Measurements from ENCODE around the gene NPVF. TPM values are rescaled to one million over a fixed set of nuclear protein-coding genes. Genes with fewer than 3 reads are reported as not detected.

The NPVF gene
- total RNA-seq, 1 experiment from 2014 or later, result not detected

- H3K4me3 ChIP-seq (ENCODE audit: low read depth in 2 of 2, low read length in 2 of 2), result peak overlapping the region; percentile 49 to 57
- peaks cover 6% of the 10 kb centered on the region for H3K4me1 ChIP-seq (ENCODE audit: control insufficient read depth, insufficient read depth, low read length)
- DNase-seq (ENCODE audit: low read depth, low spot score), result no peak
- intact Hi-C loops (cut with micrococcal nuclease; ENCODE audit: unreplicated experiment), result no loop called here
- in situ Hi-C loops (cut with HindIII; ENCODE audit: low pct_unique_long_range_greater_than_20kb, low sequenced_read_pairs), result no loop called here
- ChIA-PET CTCF (interaction anchor here (0.6 to 1.0 kb wide), 8 partner anchors 8 to 602 kb away, joined by 3 to 4 read pairs (median 3); no protein-coding TSS in a partner anchor), POLR2A (interaction anchor here (0.6 to 0.7 kb wide), 3 partner anchors 40 to 150 kb away, joined by 3 to 5 read pairs (median 4); no protein-coding TSS in a partner anchor)
- BruUV-seq (replicated peaks), result no TSS peak
- no peaks in the 10 kb centered on the region for H3K36me3 ChIP-seq (ENCODE audit: control insufficient read depth, insufficient read depth, low read length)
- no peak for TF ChIP-seq REST (IDR thresholded peaks at IDR 0.05; ENCODE audit: insufficient read depth in 1 of 2, low read depth in 2 of 2, low read length in 1 of 2)
- no peak for TF ChIP-seq POLR2AphosphoS5 (IDR thresholded peaks at IDR 0.05; ENCODE audit: low read depth, low read length)
- peak; percentile 72 for TF ChIP-seq CTCF (IDR thresholded peaks at IDR 0.05)
- TF ChIP-seq SIN3A (IDR thresholded peaks at IDR 0.05; ENCODE audit: borderline replicate concordance, insufficient read depth, low read depth, low read length), result 0 out of 2 replicates have a peak, but pooled peaks have one; percentile 15
- no peak for TF ChIP-seq TCF7L2 (IDR thresholded peaks at IDR 0.05; ENCODE audit: low read depth, low read length)
- ATAC-seq, result peak; percentile 55
- H3K27me3 ChIP-seq (ENCODE audit: control insufficient read depth, insufficient read depth, low read length), result 0 out of 2 replicates have a peak, but pooled peaks cover 4% of the 10 kb centered on the region
- H3K9me3 ChIP-seq (ENCODE audit: control insufficient read depth, insufficient read depth, low read depth, low read length), result no peaks in the 10 kb centered on the region
- H3K27ac ChIP-seq (ENCODE audit: low read length), result 0 out of 2 replicates have a peak overlapping the region, but pooled peaks have one; percentile 31
Observed at GRCh38 chr7:25180592-25180923, 47.7 kb downstream of the NPVF start.

GRCh38 chr7:25179771-25180591 is 48.3 kb downstream of the NPVF start:
- TF ChIP-seq CTCF (IDR thresholded peaks at IDR 0.05) (peak; percentile 99), POLR2AphosphoS5 (IDR thresholded peaks at IDR 0.05; ENCODE audit: low read depth, low read length) (no peak), TCF7L2 (IDR thresholded peaks at IDR 0.05; ENCODE audit: low read depth, low read length) (no peak), REST (IDR thresholded peaks at IDR 0.05; ENCODE audit: insufficient read depth in 1 of 2, low read depth in 2 of 2, low read length in 1 of 2) (0 out of 4 replicates have a peak, but pooled peaks of 1 of the 2 experiments have one; percentile 18), SIN3A (IDR thresholded peaks at IDR 0.05; ENCODE audit: borderline replicate concordance, insufficient read depth, low read depth, low read length) (0 out of 2 replicates have a peak, but pooled peaks have one; percentile 1)
- Histone ChIP-seq H3K27ac (ENCODE audit: low read length) (peak overlapping the region; percentile 45; the same call in 1 of the 2 replicates), H3K27me3 (ENCODE audit: control insufficient read depth, insufficient read depth, low read length) (0 out of 2 replicates have a peak, but pooled peaks cover 4% of the 10 kb centered on the region), H3K36me3 (ENCODE audit: control insufficient read depth, insufficient read depth, low read length) (no peaks in the 10 kb centered on the region), H3K9me3 (ENCODE audit: control insufficient read depth, insufficient read depth, low read depth, low read length) (no peaks in the 10 kb centered on the region), H3K4me3 (ENCODE audit: low read depth in 2 of 2, low read length in 2 of 2) (peak overlapping the region; percentile 49 to 57), H3K4me1 (ENCODE audit: control insufficient read depth, insufficient read depth, low read length) (peaks cover 6% of the 10 kb centered on the region)
- DNase-seq (ENCODE audit: low read depth, low spot score), result peak; percentile 25
- POLR2A ChIA-PET, result interaction anchor here (0.6 to 0.7 kb wide), 4 partner anchors 40 to 150 kb away, joined by 3 to 5 read pairs (median 4); no protein-coding TSS in a partner anchor
- CTCF ChIA-PET, result interaction anchor here (0.6 to 1.0 kb wide), 10 partner anchors 9 to 1388 kb away, joined by 3 to 4 read pairs (median 3); no protein-coding TSS in a partner anchor
- intact Hi-C loops (cut with micrococcal nuclease; ENCODE audit: unreplicated experiment) (no loop called here), in situ Hi-C loops (cut with HindIII; ENCODE audit: low pct_unique_long_range_greater_than_20kb, low sequenced_read_pairs) (no loop called here)
- no TSS peak for BruUV-seq (replicated peaks)
- peak; percentile 100 for ATAC-seq
